WTC11 (cell line): ENCODE results near the gene POFUT2. TPM values are rescaled to one million over a fixed set of nuclear protein-coding genes. Genes with fewer than 3 reads are reported as not detected.
A peak's percentile ranks its signal among the peaks of the same experiment; 100 is the strongest.

ENCODE experiments used
- ATAC-seq: fragments of 200-7000 bp; cut with Tn5 transposase; 2 replicates; pipeline ENCODE4 v1.10.0; 2021; ENCODE audit warnings: mild to moderate bottlenecking, moderate library complexity
- CTCF ChIA-PET: fragments of 300-600 bp; sonication (Branson Sonifier 250); formaldehyde crosslinking; loops from one replicate; lab custom pipeline; 2021; ENCODE audit warnings: antibody characterized with exemption; lab: Charles Lee
- POLR2A ChIA-PET: fragments of 350-600 bp; sonication (Branson Sonifier 250); formaldehyde crosslinking; loops from one replicate; lab custom pipeline; 2021; ENCODE audit warnings: antibody characterized with exemption; lab: Charles Lee
- DNase-seq: peaks from one replicate; pipeline ENCODE4 v3.0.0; 2021; ENCODE audit warnings: low spot score
- H3K27ac Mint-ChIP-seq: 2 replicates; pipeline ENCODE4 v1.8.0; 2021; ENCODE audit warnings: mixed read lengths
- H3K27me3 Mint-ChIP-seq: 2 replicates; pipeline ENCODE4 v1.8.0; 2021; ENCODE audit warnings: low read depth, mild to moderate bottlenecking, moderate library complexity, mixed read lengths
- H3K36me3 Mint-ChIP-seq: 2 replicates; pipeline ENCODE4 v1.8.0; 2021; ENCODE audit warnings: mixed read lengths
- H3K4me1 Mint-ChIP-seq: 2 replicates; pipeline ENCODE4 v1.8.0; 2022; ENCODE audit warnings: mixed read lengths
- H3K4me3 Mint-ChIP-seq: 2 replicates; pipeline ENCODE4 v1.8.0; 2021; ENCODE audit warnings: mild to moderate bottlenecking, moderate library complexity, mixed read lengths
- H3K9me3 Mint-ChIP-seq: 2 replicates; pipeline ENCODE4 v1.8.0; 2021; ENCODE audit warnings: mixed read lengths
- GABPB1 ChIP-seq: sonication (generic); formaldehyde crosslinking; IDR thresholded peaks from 2 replicates; pipeline ENCODE4 v1.8.1; 2023; ENCODE audit warnings: mild to moderate bottlenecking, missing genetic modification reagents
- JAZF1 ChIP-seq: fragments of 250-450 bp; sonication (Bioruptor Pico); IDR thresholded peaks from 2 replicates; pipeline ENCODE4 v1.9.0; 2021; ENCODE audit warnings: moderate library complexity, mild to moderate bottlenecking, inconsistent platforms
- MYBL2 ChIP-seq: sonication (generic); formaldehyde crosslinking; IDR thresholded peaks from 2 replicates; pipeline ENCODE4 v1.8.1; 2023; ENCODE audit warnings: mild to moderate bottlenecking, moderate library complexity, missing genetic modification reagents
- SMAD3 ChIP-seq: sonication (generic); formaldehyde crosslinking; IDR thresholded peaks from 2 replicates; pipeline ENCODE4 v1.8.0; 2022; ENCODE audit warnings: missing genetic modification reagents, mild to moderate bottlenecking, borderline replicate concordance
- ZBTB21 ChIP-seq: sonication (generic); formaldehyde crosslinking; IDR thresholded peaks from 2 replicates; pipeline ENCODE4 v1.8.1; 2023; ENCODE audit warnings: mild to moderate bottlenecking, missing genetic modification reagents, borderline replicate concordance
- ZNF121 ChIP-seq: sonication (generic); formaldehyde crosslinking; IDR thresholded peaks from 2 replicates; pipeline ENCODE4 v1.8.0; 2023; ENCODE audit warnings: missing genetic modification reagents
- ZNF317 ChIP-seq: sonication (generic); formaldehyde crosslinking; IDR thresholded peaks from 2 replicates; pipeline ENCODE4 v1.8.1; 2023; ENCODE audit warnings: low read depth, mild to moderate bottlenecking, moderate library complexity, missing genetic modification reagents, borderline replicate concordance
- ZNF423 ChIP-seq: fragments of 250-450 bp; sonication (Bioruptor Pico); IDR thresholded peaks from 2 replicates; pipeline ENCODE4 v2.1.2; 2022; ENCODE audit warnings: mild to moderate bottlenecking, moderate library complexity
- total RNA-seq: library from RNA; stranded (reverse); gene quantifications from 3 replicates; pipeline ENCODE4 v1.2.3, GENCODE V29; 2021
- TF ChIP-seq, protein P1 (sequence below): sonication (generic); formaldehyde crosslinking; IDR thresholded peaks from 2 replicates; pipeline ENCODE4 v1.8.1; 2022; ENCODE audit warnings: low read depth, missing genetic modification reagents, borderline replicate concordance
- TF ChIP-seq, protein P2 (sequence below): sonication (generic); formaldehyde crosslinking; IDR thresholded peaks from 2 replicates; pipeline ENCODE4 v1.8.1; 2022; ENCODE audit warnings: mild to moderate bottlenecking, missing genetic modification reagents, moderate library complexity, borderline replicate concordance
- TF ChIP-seq, protein P3 (sequence below): sonication (generic); formaldehyde crosslinking; IDR thresholded peaks from 2 replicates; pipeline ENCODE4 v1.8.0; 2022; ENCODE audit warnings: mild to moderate bottlenecking, missing genetic modification reagents
- TF ChIP-seq, protein P4 (sequence below): fragments of 250-450 bp; sonication (Bioruptor Pico); conservative IDR thresholded peaks from 2 replicates; pipeline ENCODE4 v1.9.0; 2021; ENCODE audit warnings: mild to moderate bottlenecking
- TF ChIP-seq, protein P5 (sequence below): sonication (generic); formaldehyde crosslinking; IDR thresholded peaks from 2 replicates; pipeline ENCODE4 v1.8.0; 2023; ENCODE audit warnings: missing genetic modification reagents
- TF ChIP-seq, protein P6 (sequence below): sonication (generic); formaldehyde crosslinking; IDR thresholded peaks from 2 replicates; pipeline ENCODE4 v1.8.0; 2022; ENCODE audit warnings: missing genetic modification reagents
- TF ChIP-seq, protein P7 (sequence below): sonication (generic); formaldehyde crosslinking; IDR thresholded peaks from 2 replicates; pipeline ENCODE4 v1.8.1; 2023; ENCODE audit warnings: mild to moderate bottlenecking, missing genetic modification reagents

Gene POFUT2
- total RNA-seq, 1 experiment from 2014 or later = 39.7 TPM

DNA sequence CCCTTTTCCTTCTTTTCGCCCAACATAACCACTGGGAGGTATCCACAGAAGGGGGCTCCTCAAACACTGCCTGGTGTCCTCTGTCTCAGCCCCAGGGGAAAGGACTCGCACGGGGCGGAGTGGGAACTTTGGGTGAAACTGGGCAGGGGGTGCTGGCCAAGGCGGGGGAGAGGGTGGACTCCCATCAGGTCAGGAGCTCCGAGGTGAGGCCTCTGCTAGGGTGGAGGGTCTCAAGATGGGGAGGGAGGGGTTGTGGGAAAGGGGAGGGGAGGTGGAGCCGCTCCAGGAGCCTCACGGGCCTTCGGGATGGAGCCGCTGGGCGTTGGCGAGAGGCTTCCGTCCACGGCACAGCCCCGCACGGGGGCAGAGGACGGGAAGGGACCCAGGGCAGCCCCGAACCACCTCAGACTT is 43.2 kb upstream of the POFUT2 start (continued):
- TF ChIP-seq, protein P1, sequence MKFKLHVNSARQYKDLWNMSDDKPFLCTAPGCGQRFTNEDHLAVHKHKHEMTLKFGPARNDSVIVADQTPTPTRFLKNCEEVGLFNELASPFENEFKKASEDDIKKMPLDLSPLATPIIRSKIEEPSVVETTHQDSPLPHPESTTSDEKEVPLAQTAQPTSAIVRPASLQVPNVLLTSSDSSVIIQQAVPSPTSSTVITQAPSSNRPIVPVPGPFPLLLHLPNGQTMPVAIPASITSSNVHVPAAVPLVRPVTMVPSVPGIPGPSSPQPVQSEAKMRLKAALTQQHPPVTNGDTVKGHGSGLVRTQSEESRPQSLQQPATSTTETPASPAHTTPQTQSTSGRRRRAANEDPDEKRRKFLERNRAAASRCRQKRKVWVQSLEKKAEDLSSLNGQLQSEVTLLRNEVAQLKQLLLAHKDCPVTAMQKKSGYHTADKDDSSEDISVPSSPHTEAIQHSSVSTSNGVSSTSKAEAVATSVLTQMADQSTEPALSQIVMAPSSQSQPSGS (CRISPR knock-in tag) = no peak
- TF ChIP-seq ZBTB21 (CRISPR knock-in tag) (no peak), SMAD3 (CRISPR knock-in tag) (no peak), MYBL2 (CRISPR knock-in tag) (no peak), JAZF1 (CRISPR knock-in tag) (no peak)
- TF ChIP-seq, protein P2, sequence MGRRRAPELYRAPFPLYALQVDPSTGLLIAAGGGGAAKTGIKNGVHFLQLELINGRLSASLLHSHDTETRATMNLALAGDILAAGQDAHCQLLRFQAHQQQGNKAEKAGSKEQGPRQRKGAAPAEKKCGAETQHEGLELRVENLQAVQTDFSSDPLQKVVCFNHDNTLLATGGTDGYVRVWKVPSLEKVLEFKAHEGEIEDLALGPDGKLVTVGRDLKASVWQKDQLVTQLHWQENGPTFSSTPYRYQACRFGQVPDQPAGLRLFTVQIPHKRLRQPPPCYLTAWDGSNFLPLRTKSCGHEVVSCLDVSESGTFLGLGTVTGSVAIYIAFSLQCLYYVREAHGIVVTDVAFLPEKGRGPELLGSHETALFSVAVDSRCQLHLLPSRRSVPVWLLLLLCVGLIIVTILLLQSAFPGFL (CRISPR knock-in tag) = no peak
- TF ChIP-seq, protein P3, sequence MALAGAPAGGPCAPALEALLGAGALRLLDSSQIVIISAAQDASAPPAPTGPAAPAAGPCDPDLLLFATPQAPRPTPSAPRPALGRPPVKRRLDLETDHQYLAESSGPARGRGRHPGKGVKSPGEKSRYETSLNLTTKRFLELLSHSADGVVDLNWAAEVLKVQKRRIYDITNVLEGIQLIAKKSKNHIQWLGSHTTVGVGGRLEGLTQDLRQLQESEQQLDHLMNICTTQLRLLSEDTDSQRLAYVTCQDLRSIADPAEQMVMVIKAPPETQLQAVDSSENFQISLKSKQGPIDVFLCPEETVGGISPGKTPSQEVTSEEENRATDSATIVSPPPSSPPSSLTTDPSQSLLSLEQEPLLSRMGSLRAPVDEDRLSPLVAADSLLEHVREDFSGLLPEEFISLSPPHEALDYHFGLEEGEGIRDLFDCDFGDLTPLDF (CRISPR knock-in tag) = no peak
- TF ChIP-seq, all 79 proteins: peak for 0

DNA sequence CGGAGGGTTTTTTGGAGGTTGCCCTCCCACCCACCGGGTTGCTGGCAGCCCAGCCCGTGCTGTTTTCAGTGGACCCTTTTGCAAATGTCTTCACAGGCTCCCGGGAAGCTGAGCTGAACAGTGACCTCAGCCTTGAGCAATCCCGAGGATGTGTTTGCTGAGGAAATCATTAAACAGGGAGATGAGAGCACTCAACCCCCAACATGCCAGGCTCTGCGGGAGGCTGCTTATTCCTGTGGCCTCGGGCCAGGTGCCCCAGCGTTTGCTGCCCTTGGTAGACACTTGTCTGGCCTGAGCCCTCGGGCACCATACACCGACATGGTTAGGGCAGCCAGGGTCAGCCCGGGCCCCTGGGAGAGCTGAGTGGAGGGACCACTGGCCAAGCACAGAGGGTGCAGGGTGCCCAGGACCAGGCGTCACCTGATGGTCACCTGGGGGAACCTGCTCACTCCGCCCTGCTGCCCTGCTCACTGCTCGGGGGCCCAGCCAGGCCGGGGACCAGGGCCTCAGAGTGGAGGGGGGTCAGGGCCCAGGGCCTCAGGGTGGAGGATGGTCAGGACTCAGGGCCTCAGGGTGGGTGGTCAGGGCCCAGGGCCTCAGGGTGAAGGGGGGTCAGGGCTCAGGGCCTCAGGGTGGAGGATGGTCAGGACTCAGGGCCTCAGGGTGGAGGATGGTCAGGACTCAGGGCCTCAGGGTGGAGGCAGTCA is 42.5 kb upstream of the POFUT2 start:
- CTCF ChIA-PET = interaction anchor here (5.2 kb wide), 1 partner anchor 22 kb away, joined by 24 read pairs; no protein-coding TSS in a partner anchor
- TF ChIP-seq GABPB1 (CRISPR knock-in tag) (0 out of 2 replicates have a peak, but pooled peaks have one; percentile 14), ZNF423 (CRISPR knock-in tag) (peak; percentile 34; the same call in 1 of the 2 replicates)
- TF ChIP-seq, protein P4, sequence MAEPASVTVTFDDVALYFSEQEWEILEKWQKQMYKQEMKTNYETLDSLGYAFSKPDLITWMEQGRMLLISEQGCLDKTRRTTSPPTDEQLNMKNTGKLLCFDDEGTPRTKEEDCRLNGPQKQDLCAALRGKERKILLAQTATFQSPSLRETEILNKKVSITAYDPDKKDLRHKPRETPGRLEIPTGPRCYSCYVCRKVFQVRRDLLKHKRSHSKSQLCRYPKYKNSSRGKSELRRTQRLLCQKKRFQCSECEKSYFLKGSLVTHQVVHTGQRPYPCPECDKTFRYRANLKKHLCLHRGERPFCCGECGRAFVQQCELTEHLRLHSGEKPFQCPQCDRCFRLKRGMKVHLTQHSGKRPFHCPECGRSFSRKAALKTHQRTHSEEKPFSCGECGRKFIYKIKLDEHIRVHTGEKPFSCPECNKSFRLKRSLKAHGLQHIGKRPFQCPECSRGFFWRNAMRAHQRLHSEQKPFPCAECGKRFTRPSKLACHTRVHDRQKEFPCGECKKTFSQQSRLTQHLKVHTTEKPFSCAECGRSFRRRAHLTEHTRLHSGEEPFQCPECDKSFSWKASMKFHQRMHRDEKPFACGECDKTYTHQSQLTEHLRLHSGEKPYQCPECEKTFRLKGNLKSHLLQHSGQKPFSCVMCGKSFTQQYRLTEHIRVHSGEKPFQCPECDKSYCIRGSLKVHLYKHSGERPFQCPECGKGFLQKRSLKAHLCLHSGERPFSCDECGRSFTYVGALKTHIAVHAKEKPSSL (CRISPR knock-in tag) = no peak
- no peak for DNase-seq
- peaks cover 25% of the 10 kb centered on the region for H3K4me1 Mint-ChIP-seq
- H3K4me3 Mint-ChIP-seq = no peak overlapping the region
- peak; percentile 46 for ATAC-seq
- no peaks in the 10 kb centered on the region; the same call in 1 of the 2 replicates for H3K27me3 Mint-ChIP-seq
- POLR2A ChIA-PET = no interaction called here
- H3K27ac Mint-ChIP-seq = peak overlapping the region; percentile 76; the same call in 1 of the 2 replicates
- H3K36me3 Mint-ChIP-seq = no peaks in the 10 kb centered on the region
- no peaks in the 10 kb centered on the region for H3K9me3 Mint-ChIP-seq

DNA sequence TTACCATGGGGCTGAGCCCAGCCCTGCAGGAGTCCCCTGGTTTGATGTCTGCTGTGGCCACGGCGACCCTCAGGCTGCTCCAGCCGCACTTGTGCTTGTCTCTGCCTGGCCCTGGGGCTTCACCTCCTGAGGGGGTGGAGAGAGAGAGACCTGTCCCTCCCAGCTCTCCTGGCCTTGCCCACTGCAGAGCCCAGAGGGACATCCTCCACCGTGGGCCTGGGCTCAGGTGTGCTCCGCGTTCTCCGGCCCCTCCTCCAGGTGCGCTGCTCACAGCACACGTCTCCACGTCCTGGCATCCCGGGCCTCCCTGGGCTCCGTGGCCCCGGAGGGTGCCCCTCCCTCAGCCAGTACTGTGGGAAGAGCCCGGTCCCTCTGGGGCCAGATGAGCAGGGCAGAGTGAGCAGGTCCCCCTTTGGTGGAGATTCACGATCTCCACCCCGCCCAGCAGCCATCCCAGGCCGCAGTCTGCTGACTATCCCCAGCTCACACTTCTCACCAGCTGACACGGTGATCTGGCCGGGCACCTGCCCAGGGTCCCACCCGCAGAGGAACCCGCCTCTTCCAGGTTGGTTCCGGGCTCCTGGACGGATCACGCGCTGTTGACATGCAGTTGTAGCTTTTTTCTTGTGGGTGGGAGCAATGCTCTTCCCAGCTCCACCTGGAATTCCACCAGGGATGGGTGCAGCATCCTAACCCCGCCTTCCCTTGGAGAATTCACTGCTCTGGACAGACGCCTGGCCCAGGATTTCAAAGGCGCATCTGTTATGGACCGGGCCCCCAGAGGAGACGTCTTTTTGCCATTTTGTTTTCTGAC is 41.8 kb upstream of the POFUT2 start:
- DNase-seq = no peak
- POLR2A ChIA-PET = interaction anchor here (1.0 kb wide), 1 partner anchor 77 kb away, joined by 4 read pairs; no protein-coding TSS in a partner anchor
- TF ChIP-seq, protein P5, sequence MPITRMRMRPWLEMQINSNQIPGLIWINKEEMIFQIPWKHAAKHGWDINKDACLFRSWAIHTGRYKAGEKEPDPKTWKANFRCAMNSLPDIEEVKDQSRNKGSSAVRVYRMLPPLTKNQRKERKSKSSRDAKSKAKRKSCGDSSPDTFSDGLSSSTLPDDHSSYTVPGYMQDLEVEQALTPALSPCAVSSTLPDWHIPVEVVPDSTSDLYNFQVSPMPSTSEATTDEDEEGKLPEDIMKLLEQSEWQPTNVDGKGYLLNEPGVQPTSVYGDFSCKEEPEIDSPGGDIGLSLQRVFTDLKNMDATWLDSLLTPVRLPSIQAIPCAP (CRISPR knock-in tag) = no peak
- TF ChIP-seq, protein P6, sequence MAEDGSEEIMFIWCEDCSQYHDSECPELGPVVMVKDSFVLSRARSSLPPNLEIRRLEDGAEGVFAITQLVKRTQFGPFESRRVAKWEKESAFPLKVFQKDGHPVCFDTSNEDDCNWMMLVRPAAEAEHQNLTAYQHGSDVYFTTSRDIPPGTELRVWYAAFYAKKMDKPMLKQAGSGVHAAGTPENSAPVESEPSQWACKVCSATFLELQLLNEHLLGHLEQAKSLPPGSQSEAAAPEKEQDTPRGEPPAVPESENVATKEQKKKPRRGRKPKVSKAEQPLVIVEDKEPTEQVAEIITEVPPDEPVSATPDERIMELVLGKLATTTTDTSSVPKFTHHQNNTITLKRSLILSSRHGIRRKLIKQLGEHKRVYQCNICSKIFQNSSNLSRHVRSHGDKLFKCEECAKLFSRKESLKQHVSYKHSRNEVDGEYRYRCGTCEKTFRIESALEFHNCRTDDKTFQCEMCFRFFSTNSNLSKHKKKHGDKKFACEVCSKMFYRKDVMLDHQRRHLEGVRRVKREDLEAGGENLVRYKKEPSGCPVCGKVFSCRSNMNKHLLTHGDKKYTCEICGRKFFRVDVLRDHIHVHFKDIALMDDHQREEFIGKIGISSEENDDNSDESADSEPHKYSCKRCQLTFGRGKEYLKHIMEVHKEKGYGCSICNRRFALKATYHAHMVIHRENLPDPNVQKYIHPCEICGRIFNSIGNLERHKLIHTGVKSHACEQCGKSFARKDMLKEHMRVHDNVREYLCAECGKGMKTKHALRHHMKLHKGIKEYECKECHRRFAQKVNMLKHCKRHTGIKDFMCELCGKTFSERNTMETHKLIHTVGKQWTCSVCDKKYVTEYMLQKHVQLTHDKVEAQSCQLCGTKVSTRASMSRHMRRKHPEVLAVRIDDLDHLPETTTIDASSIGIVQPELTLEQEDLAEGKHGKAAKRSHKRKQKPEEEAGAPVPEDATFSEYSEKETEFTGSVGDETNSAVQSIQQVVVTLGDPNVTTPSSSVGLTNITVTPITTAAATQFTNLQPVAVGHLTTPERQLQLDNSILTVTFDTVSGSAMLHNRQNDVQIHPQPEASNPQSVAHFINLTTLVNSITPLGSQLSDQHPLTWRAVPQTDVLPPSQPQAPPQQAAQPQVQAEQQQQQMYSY (CRISPR knock-in tag) = no peak
- TF ChIP-seq ZNF121 (CRISPR knock-in tag) = no peak
- TF ChIP-seq ZNF423 (CRISPR knock-in tag) = no peak
- TF ChIP-seq SMAD3 (CRISPR knock-in tag) = no peak
- TF ChIP-seq, protein P7, sequence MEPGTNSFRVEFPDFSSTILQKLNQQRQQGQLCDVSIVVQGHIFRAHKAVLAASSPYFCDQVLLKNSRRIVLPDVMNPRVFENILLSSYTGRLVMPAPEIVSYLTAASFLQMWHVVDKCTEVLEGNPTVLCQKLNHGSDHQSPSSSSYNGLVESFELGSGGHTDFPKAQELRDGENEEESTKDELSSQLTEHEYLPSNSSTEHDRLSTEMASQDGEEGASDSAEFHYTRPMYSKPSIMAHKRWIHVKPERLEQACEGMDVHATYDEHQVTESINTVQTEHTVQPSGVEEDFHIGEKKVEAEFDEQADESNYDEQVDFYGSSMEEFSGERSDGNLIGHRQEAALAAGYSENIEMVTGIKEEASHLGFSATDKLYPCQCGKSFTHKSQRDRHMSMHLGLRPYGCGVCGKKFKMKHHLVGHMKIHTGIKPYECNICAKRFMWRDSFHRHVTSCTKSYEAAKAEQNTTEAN (CRISPR knock-in tag) = no peak
- no peak for TF ChIP-seq ZNF317 (CRISPR knock-in tag)

More for the DNA sequence above, 41.8 kb upstream of the POFUT2 start:
- H3K4me1 Mint-ChIP-seq = peaks cover 24% of the 10 kb centered on the region
- CTCF ChIA-PET = interaction anchor here (5.2 kb wide), 1 partner anchor 21 kb away, joined by 24 read pairs; no protein-coding TSS in a partner anchor
- no peaks in the 10 kb centered on the region for H3K9me3 Mint-ChIP-seq
- no peak for ATAC-seq
- H3K4me3 Mint-ChIP-seq = no peak overlapping the region
- peak overlapping the region; percentile 76; the same call in 1 of the 2 replicates for H3K27ac Mint-ChIP-seq
- no peaks in the 10 kb centered on the region; the same call in 1 of the 2 replicates for H3K27me3 Mint-ChIP-seq
- no peaks in the 10 kb centered on the region for H3K36me3 Mint-ChIP-seq
